ENCODE measurements around the gene NPIPA1. TPM values are rescaled to one million over a fixed set of nuclear protein-coding genes. Genes with fewer than 3 reads are reported as not detected.
A peak's percentile ranks its signal among the peaks of the same experiment; 100 is the strongest.
"Not testable (repeated sequence)": the region's sequence is repeated elsewhere in the genome, so short reads cannot be mapped to it uniquely, and the experiment has no call there.

The NPIPA1 gene
- total and polyA plus RNA-seq, 7 experiments from 2014 or later = 1.6 to 181 (median 115) TPM

GRCh38 chr16:14976971-14977736, 39.9 kb downstream of the NPIPA1 start:
- Mint-ChIP-seq H3K4me3 (peak overlapping the region in 5 of 10 donors; percentile 53 to 94 (median 86)), H3K27ac (peak overlapping the region in 3 of 9 donors; percentile 18 to 67 (median 26)), H3K4me1 (peaks cover 10 to 57% (median 31%) of the 10 kb centered on the region in 7 donors)
- H3K36me3 Mint-ChIP-seq; H3K9me3 Mint-ChIP-seq; H3K27ac ChIP-seq (ENCODE audit: low read depth, low read length); H3K27me3 Mint-ChIP-seq; ATAC-seq; H3K27me3 ChIP-seq (ENCODE audit: control insufficient read depth in 2 of 2, insufficient read depth in 2 of 2, low read length in 2 of 2); H3K4me3 ChIP-seq (ENCODE audit: low read length); intact Hi-C loops (cut with micrococcal nuclease); H3K36me3 ChIP-seq (ENCODE audit: control insufficient read depth in 2 of 3, insufficient read depth in 3 of 3, low read length in 3 of 3); POLR2A ChIA-PET; H3K9me3 ChIP-seq (ENCODE audit: control insufficient read depth in 2 of 3, low read length in 3 of 3); DNase-seq; CTCF ChIA-PET; H3K4me1 ChIP-seq (ENCODE audit: control insufficient read depth in 2 of 2, insufficient read depth in 2 of 2, low read length in 2 of 2): not testable (repeated sequence)

GRCh38 chr16:14978281-14978680, 41.0 kb downstream of the NPIPA1 start:
- CTCF ChIA-PET, H3K36me3 Mint-ChIP-seq: not testable (repeated sequence)

GRCh38 chr16:14978908-14979307, 41.7 kb downstream of the NPIPA1 start:
- ATAC-seq; H3K27me3 ChIP-seq (ENCODE audit: control insufficient read depth in 2 of 2, insufficient read depth in 2 of 2, low read length in 2 of 2); intact Hi-C loops (cut with micrococcal nuclease); H3K9me3 Mint-ChIP-seq; H3K36me3 Mint-ChIP-seq; H3K4me3 Mint-ChIP-seq; H3K27me3 Mint-ChIP-seq; H3K36me3 ChIP-seq (ENCODE audit: control insufficient read depth in 2 of 3, insufficient read depth in 3 of 3, low read length in 3 of 3); H3K27ac Mint-ChIP-seq; H3K4me3 ChIP-seq (ENCODE audit: low read length); H3K4me1 ChIP-seq (ENCODE audit: control insufficient read depth in 2 of 2, insufficient read depth in 2 of 2, low read length in 2 of 2); H3K27ac ChIP-seq (ENCODE audit: low read depth, low read length); CTCF ChIA-PET; H3K9me3 ChIP-seq (ENCODE audit: control insufficient read depth in 2 of 3, low read length in 3 of 3); POLR2A ChIA-PET; DNase-seq: not testable (repeated sequence)
- peaks cover 11 to 64% (median 32%) of the 10 kb centered on the region in 7 donors for H3K4me1 Mint-ChIP-seq

More at GRCh38 chr16:14978281-14978680, 41.0 kb downstream of the NPIPA1 start:
- H3K27me3 Mint-ChIP-seq; H3K36me3 ChIP-seq (ENCODE audit: control insufficient read depth in 2 of 3, insufficient read depth in 3 of 3, low read length in 3 of 3); H3K9me3 Mint-ChIP-seq; H3K27ac ChIP-seq (ENCODE audit: low read depth, low read length); H3K4me3 Mint-ChIP-seq; intact Hi-C loops (cut with micrococcal nuclease); H3K4me3 ChIP-seq (ENCODE audit: low read length); DNase-seq; H3K27me3 ChIP-seq (ENCODE audit: control insufficient read depth in 2 of 2, insufficient read depth in 2 of 2, low read length in 2 of 2); H3K9me3 ChIP-seq (ENCODE audit: control insufficient read depth in 2 of 3, low read length in 3 of 3); ATAC-seq; H3K4me1 ChIP-seq (ENCODE audit: control insufficient read depth in 2 of 2, insufficient read depth in 2 of 2, low read length in 2 of 2); POLR2A ChIA-PET: not testable (repeated sequence)
- Mint-ChIP-seq H3K27ac (peak overlapping the region in 1 of 9 donors; percentile 5), H3K4me1 (peaks cover 11 to 64% (median 32%) of the 10 kb centered on the region in 7 donors)

GRCh38 chr16:14981234-14981633, 44.0 kb downstream of the NPIPA1 start:
- CTCF ChIA-PET; H3K27me3 Mint-ChIP-seq; H3K36me3 ChIP-seq (ENCODE audit: control insufficient read depth in 2 of 3, insufficient read depth in 3 of 3, low read length in 3 of 3); H3K27me3 ChIP-seq (ENCODE audit: control insufficient read depth in 2 of 2, insufficient read depth in 2 of 2, low read length in 2 of 2); ATAC-seq; H3K4me1 ChIP-seq (ENCODE audit: control insufficient read depth in 2 of 2, insufficient read depth in 2 of 2, low read length in 2 of 2); POLR2A ChIA-PET; H3K9me3 Mint-ChIP-seq; H3K4me3 ChIP-seq (ENCODE audit: low read length); intact Hi-C loops (cut with micrococcal nuclease); H3K4me3 Mint-ChIP-seq; DNase-seq; H3K27ac Mint-ChIP-seq; H3K27ac ChIP-seq (ENCODE audit: low read depth, low read length); H3K9me3 ChIP-seq (ENCODE audit: control insufficient read depth in 2 of 3, low read length in 3 of 3): not testable (repeated sequence)
- Mint-ChIP-seq H3K36me3 (peaks cover 0 to 15% (median 4%) of the 10 kb centered on the region in 5 donors), H3K4me1 (peaks cover 11 to 63% (median 35%) of the 10 kb centered on the region in 7 donors)

GRCh38 chr16:14982521-14982920, 45.3 kb downstream of the NPIPA1 start:
- ATAC-seq; H3K36me3 ChIP-seq (ENCODE audit: control insufficient read depth in 2 of 3, insufficient read depth in 3 of 3, low read length in 3 of 3); H3K27me3 Mint-ChIP-seq; H3K4me3 Mint-ChIP-seq; H3K9me3 Mint-ChIP-seq; H3K27ac ChIP-seq (ENCODE audit: low read depth, low read length); CTCF ChIA-PET; POLR2A ChIA-PET; DNase-seq; H3K4me1 ChIP-seq (ENCODE audit: control insufficient read depth in 2 of 2, insufficient read depth in 2 of 2, low read length in 2 of 2); H3K9me3 ChIP-seq (ENCODE audit: control insufficient read depth in 2 of 3, low read length in 3 of 3); H3K27me3 ChIP-seq (ENCODE audit: control insufficient read depth in 2 of 2, insufficient read depth in 2 of 2, low read length in 2 of 2); intact Hi-C loops (cut with micrococcal nuclease); H3K4me3 ChIP-seq (ENCODE audit: low read length); H3K27ac Mint-ChIP-seq: not testable (repeated sequence)
- peaks cover 10 to 56% (median 31%) of the 10 kb centered on the region in 7 donors for H3K4me1 Mint-ChIP-seq
- H3K36me3 Mint-ChIP-seq = peaks cover 0 to 23% (median 4%) of the 10 kb centered on the region in 5 donors

- peaks cover 2 to 47% (median 20%) of the 10 kb centered on the region in 7 donors for H3K4me1 Mint-ChIP-seq
- H3K27me3 Mint-ChIP-seq; POLR2A ChIA-PET; H3K27me3 ChIP-seq (ENCODE audit: control insufficient read depth in 2 of 2, insufficient read depth in 2 of 2, low read length in 2 of 2); intact Hi-C loops (cut with micrococcal nuclease); CTCF ChIA-PET; H3K27ac Mint-ChIP-seq; H3K9me3 ChIP-seq (ENCODE audit: control insufficient read depth in 2 of 3, low read length in 3 of 3); H3K9me3 Mint-ChIP-seq; H3K4me3 Mint-ChIP-seq; H3K4me3 ChIP-seq (ENCODE audit: low read length); DNase-seq; H3K27ac ChIP-seq (ENCODE audit: low read depth, low read length); H3K4me1 ChIP-seq (ENCODE audit: control insufficient read depth in 2 of 2, insufficient read depth in 2 of 2, low read length in 2 of 2): not testable (repeated sequence)
- peaks cover 0 to 13% (median 0%) of the 10 kb centered on the region in 3 experiments for H3K36me3 ChIP-seq (ENCODE audit: control insufficient read depth in 2 of 3, insufficient read depth in 3 of 3, low read length in 3 of 3)
- H3K36me3 Mint-ChIP-seq = peaks cover 0 to 55% (median 34%) of the 10 kb centered on the region in 5 donors
- ATAC-seq = peak; percentile 19
Observed at GRCh38 chr16:14988092-14988491, 50.8 kb downstream of the NPIPA1 start.

GRCh38 chr16:14988661-14989191, 51.5 kb downstream of the NPIPA1 start:
- H3K9me3 ChIP-seq (ENCODE audit: control insufficient read depth in 2 of 3, low read length in 3 of 3); H3K27me3 Mint-ChIP-seq; H3K4me1 ChIP-seq (ENCODE audit: control insufficient read depth in 2 of 2, insufficient read depth in 2 of 2, low read length in 2 of 2); DNase-seq; intact Hi-C loops (cut with micrococcal nuclease); H3K4me3 ChIP-seq (ENCODE audit: low read length); POLR2A ChIA-PET; CTCF ChIA-PET; H3K27me3 ChIP-seq (ENCODE audit: control insufficient read depth in 2 of 2, insufficient read depth in 2 of 2, low read length in 2 of 2); H3K27ac ChIP-seq (ENCODE audit: low read depth, low read length); H3K9me3 Mint-ChIP-seq: not testable (repeated sequence)
- H3K36me3 ChIP-seq (ENCODE audit: control insufficient read depth in 2 of 3, insufficient read depth in 3 of 3, low read length in 3 of 3) = peaks cover 0 to 13% (median 0%) of the 10 kb centered on the region in 3 experiments
- H3K36me3 Mint-ChIP-seq = peaks cover 0 to 58% (median 34%) of the 10 kb centered on the region in 5 donors
- H3K4me1 Mint-ChIP-seq = peaks cover 2 to 42% (median 24%) of the 10 kb centered on the region in 7 donors
- peak overlapping the region in 2 of 9 donors; percentile 48 to 65 for H3K27ac Mint-ChIP-seq
- H3K4me3 Mint-ChIP-seq = peak overlapping the region in 5 of 10 donors; percentile 37 to 72 (median 58)
- ATAC-seq = peak; percentile 36
